HG02938 (cell line): Measurements from ENCODE around the gene SLC6A16.
"Not testable (repeated sequence)": the region's sequence is repeated elsewhere in the genome, so short reads cannot be mapped to it uniquely, and the experiment has no call there.

Experiments
- ATAC-seq: cut with Tn5 transposase; IDR thresholded peaks from one replicate; pipeline ENCODE4 v1.9.1; 2021; ENCODE audit warnings: mild to moderate bottlenecking, moderate library complexity; ENCODE audit not compliant: unreplicated experiment

Gene SLC6A16

GRCh38 chr19:49287141-49287770 lies 37.7 kb downstream of the SLC6A16 start:
- no peak for ATAC-seq

- no peak for ATAC-seq
Observed at GRCh38 chr19:49282184-49282583, 42.8 kb downstream of the SLC6A16 start.

- no peak for ATAC-seq
Observed at GRCh38 chr19:49272204-49272603, 52.8 kb downstream of the SLC6A16 start.

- no peak for ATAC-seq
Observed at GRCh38 chr19:49271080-49271753, 53.8 kb downstream of the SLC6A16 start.

GRCh38 chr19:49266409-49266808 lies 58.6 kb downstream of the SLC6A16 start:
- not testable (repeated sequence) for ATAC-seq

GRCh38 chr19:49264258-49264657 lies 60.7 kb downstream of the SLC6A16 start:
- ATAC-seq = no peak

GRCh38 chr19:49261602-49262001 lies 63.4 kb downstream of the SLC6A16 start:
- ATAC-seq = no peak

- no peak for ATAC-seq
Observed at GRCh38 chr19:49256691-49257090, 68.3 kb downstream of the SLC6A16 start.

GRCh38 chr19:49255674-49256073 lies 69.3 kb downstream of the SLC6A16 start:
- ATAC-seq = no peak

- no peak for ATAC-seq
Observed at GRCh38 chr19:49249933-49250332, 75.1 kb downstream of the SLC6A16 start.

GRCh38 chr19:49247676-49248075 lies 77.3 kb downstream of the SLC6A16 start:
- ATAC-seq = no peak

- no peak for ATAC-seq
Observed at GRCh38 chr19:49244256-49244655, 80.7 kb downstream of the SLC6A16 start.

GRCh38 chr19:49243726-49244125 lies 81.3 kb downstream of the SLC6A16 start:
- no peak for ATAC-seq

- no peak for ATAC-seq
Observed at GRCh38 chr19:49243129-49243528, 81.9 kb downstream of the SLC6A16 start.

GRCh38 chr19:49241769-49242168 lies 83.2 kb downstream of the SLC6A16 start:
- no peak for ATAC-seq
